Measurements from ENCODE around the gene NLRX1.

DNA sequence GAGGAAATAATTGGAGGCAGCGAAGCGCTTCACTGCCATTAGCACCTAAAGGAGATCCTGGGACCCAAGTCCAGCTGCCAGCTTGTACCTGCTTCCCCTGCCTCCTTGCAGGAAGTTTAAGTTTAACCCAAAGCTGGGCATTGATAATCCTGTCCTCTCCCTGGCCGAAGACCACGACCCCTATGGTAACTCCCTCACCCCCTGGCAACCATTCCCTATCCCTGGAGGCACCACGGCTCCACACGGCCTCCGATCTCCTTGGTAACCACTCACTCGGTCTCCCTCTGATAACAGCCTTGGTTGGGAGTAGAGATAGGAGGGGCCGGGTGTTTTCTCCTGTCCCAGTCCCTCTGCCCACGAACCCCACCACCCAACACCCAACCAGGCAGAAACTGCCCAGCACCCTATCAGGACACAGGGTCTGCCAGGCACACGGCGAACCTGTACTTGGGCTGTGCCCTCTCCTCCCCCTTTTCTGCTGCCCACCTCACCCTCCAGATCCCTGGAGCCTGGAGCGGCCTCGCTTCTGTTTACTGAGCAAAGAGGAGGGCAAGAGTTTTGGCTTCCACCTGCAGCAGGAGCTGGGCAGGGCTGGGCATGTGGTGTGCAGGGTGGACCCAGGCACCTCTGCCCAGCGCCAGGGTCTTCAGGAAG is 17.6 kb downstream of the NLRX1 start:
- no peak for TF ChIP-seq CTCF (conservative IDR thresholded peaks at IDR 0.05; ENCODE audit: low read length)
- no peak for TF ChIP-seq EZH2phosphoT487 (IDR thresholded peaks at IDR 0.05; ENCODE audit: borderline replicate concordance)
